Memory B cell (primary cell): ENCODE measurements around the gene STPG4.

Experiments used
- ATAC-seq: fragments of 150-1000 bp; cut with Tn5 transposase; 2 replicates; pipeline ENCODE4 v1.10.0; 2021; ENCODE audit warnings: low read depth, mild to moderate bottlenecking, moderate library complexity
- DNase-seq, 2 donors: peaks; one replicate each; pipeline ENCODE4 v3.0.0; 2022; ENCODE audit warnings: low spot score in 2 of 2
- H3K27ac Mint-ChIP-seq: one replicate; pipeline ENCODE4 v1.8.0; 2022; ENCODE audit warnings: mild to moderate bottlenecking, moderate library complexity, mixed read lengths
- H3K27me3 Mint-ChIP-seq: one replicate; pipeline ENCODE4 v1.8.0; 2022; ENCODE audit warnings: mixed read lengths
- H3K36me3 Mint-ChIP-seq: one replicate; pipeline ENCODE4 v1.8.0; 2022; ENCODE audit warnings: mild to moderate bottlenecking, mixed read lengths
- H3K4me1 Mint-ChIP-seq: one replicate; pipeline ENCODE4 v1.8.0; 2022; ENCODE audit warnings: mixed read lengths
- H3K4me3 Mint-ChIP-seq: one replicate; pipeline ENCODE4 v1.8.0; 2022; ENCODE audit warnings: mild to moderate bottlenecking, moderate library complexity, mixed read lengths
- H3K9me3 Mint-ChIP-seq: one replicate; pipeline ENCODE4 v1.8.0; 2022; ENCODE audit warnings: mixed read lengths

The STPG4 gene

GRCh38 chr2:47098953-47099352 is 56.2 kb downstream of the STPG4 start:
- Mint-ChIP-seq H3K4me3 (no peak overlapping the region), H3K36me3 (no peaks in the 10 kb centered on the region), H3K27ac (no peak overlapping the region), H3K27me3 (no peaks in the 10 kb centered on the region), H3K4me1 (no peaks in the 10 kb centered on the region), H3K9me3 (no peaks in the 10 kb centered on the region)
- ATAC-seq, result no peak
- DNase-seq, result no peak

- no peaks in the 10 kb centered on the region for H3K9me3 Mint-ChIP-seq
These were observed 57.5 kb downstream of the STPG4 start for GRCh38 chr2:47097563-47097962.

GRCh38 chr2:47096451-47096850 is 58.7 kb downstream of the STPG4 start:
- DNase-seq, result no peak
- H3K36me3 Mint-ChIP-seq, result no peaks in the 10 kb centered on the region
- H3K9me3 Mint-ChIP-seq, result no peaks in the 10 kb centered on the region
- no peak overlapping the region for H3K4me3 Mint-ChIP-seq
- no peaks in the 10 kb centered on the region for H3K27me3 Mint-ChIP-seq
- no peak overlapping the region for H3K27ac Mint-ChIP-seq
- H3K4me1 Mint-ChIP-seq, result no peaks in the 10 kb centered on the region
- no peak for ATAC-seq

More at GRCh38 chr2:47097563-47097962, 57.5 kb downstream of the STPG4 start:
- DNase-seq (no peak), ATAC-seq (no peak)
- no peaks in the 10 kb centered on the region for H3K36me3 Mint-ChIP-seq
- H3K4me3 Mint-ChIP-seq, result no peak overlapping the region
- no peak overlapping the region for H3K27ac Mint-ChIP-seq
- H3K4me1 Mint-ChIP-seq, result no peaks in the 10 kb centered on the region
- H3K27me3 Mint-ChIP-seq, result no peaks in the 10 kb centered on the region

GRCh38 chr2:47095349-47096020 is 59.6 kb downstream of the STPG4 start:
- H3K4me3 Mint-ChIP-seq, result no peak overlapping the region
- DNase-seq (no peak), ATAC-seq (no peak)
- H3K36me3 Mint-ChIP-seq, result no peaks in the 10 kb centered on the region
- H3K4me1 Mint-ChIP-seq, result peaks cover 8% of the 10 kb centered on the region
- H3K27ac Mint-ChIP-seq, result no peak overlapping the region
- H3K9me3 Mint-ChIP-seq, result no peaks in the 10 kb centered on the region
- H3K27me3 Mint-ChIP-seq, result no peaks in the 10 kb centered on the region

GRCh38 chr2:47094511-47095142 is 60.5 kb downstream of the STPG4 start:
- H3K36me3 Mint-ChIP-seq, result no peaks in the 10 kb centered on the region
- H3K27ac Mint-ChIP-seq, result no peak overlapping the region
- no peak for ATAC-seq
- DNase-seq, result no peak
- no peaks in the 10 kb centered on the region for H3K27me3 Mint-ChIP-seq
- H3K4me3 Mint-ChIP-seq, result no peak overlapping the region
- no peaks in the 10 kb centered on the region for H3K9me3 Mint-ChIP-seq
- H3K4me1 Mint-ChIP-seq, result peaks cover 8% of the 10 kb centered on the region

- Mint-ChIP-seq H3K36me3 (no peaks in the 10 kb centered on the region), H3K4me1 (peaks cover 8% of the 10 kb centered on the region), H3K4me3 (no peak overlapping the region), H3K9me3 (no peaks in the 10 kb centered on the region), H3K27ac (no peak overlapping the region), H3K27me3 (no peaks in the 10 kb centered on the region)
- no peak for ATAC-seq
- no peak for DNase-seq
These were observed 61.5 kb downstream of the STPG4 start for GRCh38 chr2:47093626-47094025.

- no peak overlapping the region for H3K27ac Mint-ChIP-seq
- peaks cover 8% of the 10 kb centered on the region for H3K4me1 Mint-ChIP-seq
- ATAC-seq (no peak), DNase-seq (no peak)
- no peaks in the 10 kb centered on the region for H3K27me3 Mint-ChIP-seq
- H3K9me3 Mint-ChIP-seq, result no peaks in the 10 kb centered on the region
- H3K36me3 Mint-ChIP-seq, result no peaks in the 10 kb centered on the region
- no peak overlapping the region for H3K4me3 Mint-ChIP-seq
These were observed 62.6 kb downstream of the STPG4 start for GRCh38 chr2:47092465-47092864.

GRCh38 chr2:47091118-47091517 is 64.0 kb downstream of the STPG4 start:
- Mint-ChIP-seq H3K4me3 (no peak overlapping the region), H3K27me3 (peaks cover 1% of the 10 kb centered on the region), H3K27ac (no peak overlapping the region), H3K36me3 (no peaks in the 10 kb centered on the region), H3K9me3 (no peaks in the 10 kb centered on the region), H3K4me1 (peaks cover 11% of the 10 kb centered on the region)
- DNase-seq (no peak), ATAC-seq (no peak)

- DNase-seq (no peak), ATAC-seq (no peak)
- H3K4me1 Mint-ChIP-seq, result peaks cover 16% of the 10 kb centered on the region
- no peaks in the 10 kb centered on the region for H3K36me3 Mint-ChIP-seq
- no peaks in the 10 kb centered on the region for H3K9me3 Mint-ChIP-seq
- H3K4me3 Mint-ChIP-seq, result no peak overlapping the region
- H3K27me3 Mint-ChIP-seq, result peaks cover 3% of the 10 kb centered on the region
- H3K27ac Mint-ChIP-seq, result no peak overlapping the region
These were observed 66.0 kb downstream of the STPG4 start for GRCh38 chr2:47089083-47089464.

GRCh38 chr2:47088371-47089082 is 66.6 kb downstream of the STPG4 start:
- H3K4me1 Mint-ChIP-seq, result peaks cover 17% of the 10 kb centered on the region
- H3K27me3 Mint-ChIP-seq, result peaks cover 3% of the 10 kb centered on the region
- no peak for ATAC-seq
- DNase-seq, result no peak
- no peak overlapping the region for H3K4me3 Mint-ChIP-seq
- no peaks in the 10 kb centered on the region for H3K36me3 Mint-ChIP-seq
- no peaks in the 10 kb centered on the region for H3K9me3 Mint-ChIP-seq
- H3K27ac Mint-ChIP-seq, result no peak overlapping the region

GRCh38 chr2:47087051-47087450 is 68.1 kb downstream of the STPG4 start:
- H3K4me3 Mint-ChIP-seq, result no peak overlapping the region
- H3K9me3 Mint-ChIP-seq, result no peaks in the 10 kb centered on the region
- ATAC-seq (no peak), DNase-seq (no peak)
- H3K27me3 Mint-ChIP-seq, result peaks cover 3% of the 10 kb centered on the region
- no peak overlapping the region for H3K27ac Mint-ChIP-seq
- H3K4me1 Mint-ChIP-seq, result peaks cover 17% of the 10 kb centered on the region
- H3K36me3 Mint-ChIP-seq, result no peaks in the 10 kb centered on the region

- Mint-ChIP-seq H3K36me3 (no peaks in the 10 kb centered on the region), H3K27me3 (peaks cover 3% of the 10 kb centered on the region), H3K4me3 (no peak overlapping the region), H3K9me3 (no peaks in the 10 kb centered on the region), H3K27ac (no peak overlapping the region), H3K4me1 (peaks cover 17% of the 10 kb centered on the region)
- DNase-seq (no peak), ATAC-seq (no peak)
These were observed 68.5 kb downstream of the STPG4 start for GRCh38 chr2:47086571-47086970.

GRCh38 chr2:47086054-47086471 is 69.0 kb downstream of the STPG4 start:
- H3K27ac Mint-ChIP-seq, result no peak overlapping the region
- no peak overlapping the region for H3K4me3 Mint-ChIP-seq
- DNase-seq (no peak), ATAC-seq (no peak)
- peaks cover 3% of the 10 kb centered on the region for H3K27me3 Mint-ChIP-seq
- H3K4me1 Mint-ChIP-seq, result peaks cover 15% of the 10 kb centered on the region
- no peaks in the 10 kb centered on the region for H3K9me3 Mint-ChIP-seq
- H3K36me3 Mint-ChIP-seq, result no peaks in the 10 kb centered on the region

GRCh38 chr2:47083886-47084687 is 71.0 kb downstream of the STPG4 start:
- peaks cover 16% of the 10 kb centered on the region for H3K4me1 Mint-ChIP-seq
- no peaks in the 10 kb centered on the region for H3K36me3 Mint-ChIP-seq
- H3K4me3 Mint-ChIP-seq, result no peak overlapping the region
- DNase-seq, result no peak
- no peaks in the 10 kb centered on the region for H3K9me3 Mint-ChIP-seq
- ATAC-seq, result no peak
- H3K27ac Mint-ChIP-seq, result no peak overlapping the region
- H3K27me3 Mint-ChIP-seq, result peaks cover 3% of the 10 kb centered on the region
